Stimulated activated CD8-positive, alpha-beta memory T cell treated with anti-CD3 and anti-CD28 coated beads, Interleukin-7, amount 100 ng/mL, for 24 hours (primary cell): ENCODE measurements around the gene SPAG9.

Experiments
- DNase-seq: peaks from one replicate; pipeline ENCODE4 v3.0.0-alpha.2; 2020; ENCODE audit warnings: low read depth

The SPAG9 gene

DNA sequence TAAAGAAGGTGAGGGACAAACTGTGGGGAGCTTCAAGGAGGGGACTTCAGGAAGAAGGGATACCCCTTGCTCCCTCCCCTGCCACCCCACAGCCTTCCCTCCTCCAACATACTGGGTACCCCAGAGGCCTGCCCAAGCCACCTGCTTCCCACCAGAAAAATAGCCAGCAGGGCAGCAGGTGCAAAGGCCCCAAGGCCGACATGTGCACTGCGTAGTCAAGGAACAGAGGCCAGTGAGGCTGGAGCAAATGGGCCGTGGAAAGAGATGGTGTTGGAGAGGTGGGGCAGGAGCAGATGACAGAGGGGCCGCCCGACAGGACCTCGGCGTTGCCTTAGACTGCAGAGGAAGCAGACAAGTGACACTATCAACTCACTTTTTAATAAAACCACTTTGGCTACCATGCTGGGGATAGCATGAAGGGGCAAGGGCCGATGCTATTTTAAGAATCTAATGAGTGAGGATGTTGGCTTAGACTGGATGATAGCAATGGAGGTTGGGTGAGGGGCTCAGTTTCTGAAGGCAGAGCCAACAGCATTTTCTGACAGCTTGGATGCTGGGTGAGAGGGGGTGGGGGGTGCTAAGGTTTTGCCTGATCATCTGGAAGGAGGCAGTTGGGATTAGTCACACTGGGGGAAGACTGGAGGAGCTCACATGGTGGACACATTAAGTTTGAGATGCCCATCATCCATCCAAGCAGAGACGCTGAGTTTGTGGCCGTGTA is 181.7 kb downstream of the SPAG9 start:
- DNase-seq, result no peak

DNA sequence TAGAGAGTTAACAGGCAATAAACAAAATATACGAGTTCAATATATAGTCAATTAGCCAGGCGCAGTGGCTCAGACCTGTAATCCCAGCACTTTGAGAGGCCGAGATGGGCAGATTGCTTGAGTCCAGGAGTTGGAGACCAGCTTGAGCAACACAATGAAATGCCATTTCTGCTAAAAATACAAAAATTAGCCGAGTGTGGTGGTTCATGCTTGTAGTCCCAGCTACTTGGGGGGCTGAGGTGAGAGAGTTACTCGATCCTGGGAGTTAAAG is 184.7 kb downstream of the SPAG9 start:
- no peak for DNase-seq

DNA sequence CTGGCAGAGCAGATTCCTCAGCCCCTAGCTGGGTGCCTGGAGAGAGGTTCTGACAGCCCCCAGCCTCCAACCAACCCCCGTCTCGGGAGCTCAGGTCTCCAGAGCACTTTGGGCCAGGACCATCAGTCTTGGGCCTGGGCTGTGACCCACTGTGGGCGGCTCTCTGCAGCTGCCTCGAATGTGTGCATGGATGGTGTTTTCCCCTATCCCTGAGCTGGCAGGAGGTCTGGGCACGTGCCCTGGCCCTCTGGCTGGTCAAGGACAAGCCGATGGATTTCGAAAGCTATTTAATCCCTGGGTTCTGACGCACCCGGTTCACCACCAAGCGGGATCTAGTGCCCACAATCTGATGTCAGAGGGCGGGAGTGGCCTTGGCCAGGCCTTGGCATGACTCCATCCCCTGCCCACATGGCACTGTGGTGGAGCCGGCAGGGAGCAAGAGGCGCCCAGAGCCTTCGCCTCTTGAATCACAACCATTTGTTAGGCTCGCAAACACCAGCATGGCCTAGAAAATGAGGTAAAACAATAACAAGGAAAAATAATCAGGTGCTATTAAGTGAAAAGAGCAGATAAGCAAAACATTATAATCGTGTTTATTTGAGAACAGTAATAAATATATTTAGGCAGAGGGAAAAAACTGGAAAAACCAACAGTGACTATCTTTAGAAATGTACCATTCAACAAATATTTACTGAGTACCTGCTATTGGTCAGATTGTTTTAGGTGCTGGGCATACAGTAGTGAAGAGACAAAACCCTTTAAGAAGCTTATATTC is 185.3 kb downstream of the SPAG9 start:
- no peak for DNase-seq

DNA sequence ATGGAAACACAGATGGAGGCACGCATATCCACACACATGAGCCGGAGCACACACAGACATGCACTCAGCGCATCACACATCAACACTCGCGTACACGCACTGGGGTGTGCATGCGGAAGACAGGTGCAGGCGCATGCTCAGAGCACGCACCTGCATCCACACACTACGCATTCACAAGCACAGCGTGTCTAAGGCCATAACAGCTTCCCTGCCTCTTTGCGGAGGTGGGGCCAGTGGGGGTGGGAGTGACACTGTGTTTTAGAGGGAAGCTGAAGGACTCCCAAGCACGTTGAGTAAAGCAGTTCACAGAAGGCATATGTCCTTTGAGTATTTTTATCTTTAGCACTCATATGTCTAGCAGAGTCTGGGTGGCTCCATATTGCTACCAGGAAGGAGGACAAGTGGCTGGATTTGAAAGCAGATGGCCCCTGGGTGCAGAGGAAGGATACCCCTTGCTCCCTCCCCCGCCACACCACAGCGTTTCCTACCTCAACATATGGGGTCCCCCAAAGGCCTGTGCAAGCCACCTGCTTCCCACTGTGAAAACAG is 185.9 kb downstream of the SPAG9 start:
- no peak for DNase-seq

DNA sequence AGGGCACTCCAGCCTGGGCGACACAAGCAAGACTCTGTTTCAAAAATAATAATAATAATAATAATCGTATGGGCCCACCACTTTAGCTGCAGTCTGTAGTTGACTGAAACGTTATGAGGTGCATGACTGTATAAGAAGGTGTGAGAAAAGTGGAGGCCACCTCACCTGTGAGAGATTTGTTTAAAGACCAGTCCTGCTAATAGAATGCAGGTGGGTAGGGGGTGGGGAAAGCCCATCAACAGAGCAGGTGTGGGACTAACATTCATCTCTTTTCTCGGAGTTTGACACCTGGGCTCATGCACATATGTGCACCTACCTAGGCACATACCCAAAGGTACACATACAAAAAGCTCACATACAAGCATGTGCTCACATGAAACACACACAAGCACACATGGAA is 186.5 kb downstream of the SPAG9 start:
- DNase-seq, result no peak

DNA sequence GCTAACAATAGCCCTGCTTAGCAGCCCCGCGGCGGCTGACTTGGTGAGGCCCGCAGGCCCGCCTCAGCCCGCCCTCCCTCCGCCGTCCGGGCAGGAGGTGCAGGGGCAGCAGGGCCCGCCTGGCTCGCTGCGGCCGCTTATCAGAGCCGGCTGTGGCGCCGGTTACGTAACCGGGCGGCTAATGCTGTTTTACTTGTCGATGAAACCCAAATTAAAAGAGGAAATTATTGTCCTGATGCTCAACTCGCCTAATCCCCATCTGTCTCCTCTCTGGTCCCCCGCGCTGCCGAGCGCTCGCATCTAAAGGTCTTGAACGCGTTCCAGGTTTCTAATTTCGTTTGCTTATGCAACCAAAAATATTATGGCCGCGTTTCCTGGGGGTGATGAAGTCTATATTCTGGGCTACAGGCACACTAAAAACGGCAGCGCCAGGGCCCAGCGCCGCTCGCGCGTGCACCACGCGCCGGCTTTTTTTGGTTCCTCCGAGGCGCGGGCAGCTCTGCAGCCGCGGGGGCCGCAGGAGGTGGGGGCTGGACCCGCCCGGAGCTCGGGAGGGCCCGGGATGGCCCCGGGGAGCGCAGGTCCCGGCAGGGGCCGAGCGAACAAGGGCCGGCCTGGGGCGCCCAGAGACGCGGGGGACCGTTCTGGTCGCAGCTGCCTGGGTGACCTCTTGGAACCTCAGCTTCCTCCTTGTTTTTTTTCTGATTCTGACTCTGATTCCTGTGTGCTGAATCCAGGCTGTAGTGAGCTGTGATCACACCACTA is 189.3 kb downstream of the SPAG9 start:
- no peak for DNase-seq

DNA sequence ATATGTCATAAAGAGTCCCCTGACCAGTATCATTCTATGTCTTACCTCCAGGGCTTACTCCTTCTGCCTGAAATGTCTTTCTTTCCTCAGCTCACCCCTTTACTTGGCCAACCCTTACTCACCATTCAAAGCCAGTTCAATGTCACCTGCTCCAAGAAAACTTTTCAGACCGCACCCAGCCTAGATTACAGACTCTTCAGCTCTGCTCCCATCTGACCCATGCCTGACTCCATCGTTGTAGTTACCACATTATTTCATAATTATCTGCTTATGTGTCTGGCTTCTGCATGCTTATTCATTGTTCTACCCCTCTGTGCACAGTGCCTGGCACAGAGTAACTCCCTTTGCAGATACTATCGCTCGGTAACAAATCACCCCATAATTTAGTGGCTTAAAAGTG is 192.0 kb downstream of the SPAG9 start:
- no peak for DNase-seq

DNA sequence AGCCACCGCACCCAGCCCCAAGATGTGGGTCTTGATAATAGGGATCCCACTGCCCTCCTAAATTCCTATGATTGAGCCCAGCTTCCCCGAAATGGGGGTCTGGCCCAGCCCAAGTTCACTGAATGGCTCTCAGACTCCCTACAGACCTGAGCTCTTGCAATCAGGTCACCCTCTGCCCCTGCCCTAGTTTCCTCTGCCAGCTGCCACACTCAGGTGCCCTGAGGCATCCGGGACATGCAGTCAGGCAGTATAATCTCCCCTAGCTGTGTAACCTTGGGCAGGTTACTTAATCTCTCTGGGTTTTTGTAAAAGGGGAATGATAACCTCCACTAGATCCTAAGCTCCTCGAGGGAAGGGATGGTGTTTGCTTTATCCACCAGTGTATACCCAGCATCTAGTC is 193.4 kb downstream of the SPAG9 start:
- no peak for DNase-seq

DNA sequence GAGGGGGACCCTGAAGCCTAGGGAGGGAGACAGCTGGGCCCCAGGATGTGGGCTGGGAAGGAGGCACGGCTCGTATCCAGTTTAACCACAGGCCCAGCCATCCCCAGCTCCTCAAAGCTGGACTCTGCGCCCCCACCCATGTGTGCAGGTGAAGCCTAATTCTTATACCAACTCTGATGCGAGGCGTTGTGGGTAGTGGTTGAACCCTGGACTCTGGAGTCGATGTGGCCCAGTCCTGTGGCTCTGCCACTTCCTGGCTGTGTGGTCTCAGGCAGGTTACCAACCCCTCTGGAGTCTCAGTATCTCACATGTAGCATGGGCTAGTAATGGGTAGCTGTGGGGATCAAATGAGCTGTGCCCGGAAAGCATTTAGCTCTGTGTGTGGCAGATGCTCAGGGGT is 194.1 kb downstream of the SPAG9 start:
- DNase-seq, result no peak

DNA sequence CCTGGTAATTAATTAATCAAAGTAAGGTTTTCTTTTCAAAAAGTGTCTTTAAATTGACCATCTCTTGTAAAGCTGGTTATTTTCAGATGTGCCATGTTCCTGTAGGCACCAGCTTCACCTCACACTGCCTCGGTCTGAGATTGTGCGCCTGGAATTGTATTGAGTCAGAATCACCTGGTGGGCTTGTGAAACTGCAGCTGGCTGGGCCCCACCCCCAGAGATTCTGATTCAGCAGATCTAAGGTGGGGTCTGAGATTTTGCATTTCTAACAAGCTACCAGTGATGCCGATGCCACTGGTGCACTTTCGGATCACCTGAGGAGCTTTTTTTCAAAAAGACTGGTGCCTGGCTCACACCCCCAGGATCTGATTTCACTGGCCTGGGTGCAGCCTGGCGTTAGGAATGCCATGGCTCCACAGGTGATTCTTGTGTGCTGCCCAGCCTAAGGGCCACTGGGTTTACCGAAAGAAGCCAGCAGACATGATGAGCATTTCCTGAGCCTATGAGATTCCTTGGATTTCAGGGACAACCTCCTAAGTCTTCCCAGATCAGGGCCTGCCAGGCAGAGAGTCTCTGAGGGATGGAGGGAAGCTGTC is 195.3 kb downstream of the SPAG9 start:
- DNase-seq, result no peak

DNA sequence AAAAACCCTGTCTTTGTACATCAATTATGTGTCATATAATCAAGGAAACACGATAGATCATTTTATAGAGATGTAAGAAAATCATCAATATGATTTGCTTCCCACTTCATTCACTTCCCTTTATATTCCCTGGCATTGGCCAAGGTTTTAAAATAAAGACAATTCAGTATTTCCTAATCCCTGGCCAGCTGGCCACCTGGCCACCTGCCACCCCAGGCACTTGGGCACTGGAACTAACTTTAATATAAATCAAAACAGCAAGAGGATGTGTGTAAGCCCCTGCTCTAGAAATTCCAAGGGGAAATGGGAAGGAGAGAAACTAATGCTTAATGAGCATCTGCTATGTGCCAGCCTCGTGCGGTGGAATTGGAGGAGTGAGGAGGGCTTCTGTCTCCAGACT is 195.9 kb downstream of the SPAG9 start:
- DNase-seq, result no peak

DNA sequence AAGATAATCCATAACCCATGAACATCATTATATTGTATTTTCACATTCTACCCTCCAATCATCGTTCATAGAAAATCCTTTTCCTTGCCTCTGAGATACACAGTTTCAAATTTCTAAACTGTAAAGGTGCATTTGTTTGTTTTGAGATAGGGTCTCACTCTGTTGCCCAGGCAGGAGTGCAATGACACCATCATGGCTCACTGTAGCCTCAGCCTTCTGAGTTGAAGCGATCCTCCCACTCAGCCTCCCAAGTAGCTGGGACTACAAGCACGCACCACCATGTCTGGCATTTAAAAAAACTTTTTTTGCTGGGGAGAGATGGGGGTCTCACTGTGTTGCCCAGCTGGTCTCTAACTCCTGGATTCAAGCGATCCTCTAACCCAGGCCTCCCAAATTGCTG is 196.4 kb downstream of the SPAG9 start:
- DNase-seq, result no peak

DNA sequence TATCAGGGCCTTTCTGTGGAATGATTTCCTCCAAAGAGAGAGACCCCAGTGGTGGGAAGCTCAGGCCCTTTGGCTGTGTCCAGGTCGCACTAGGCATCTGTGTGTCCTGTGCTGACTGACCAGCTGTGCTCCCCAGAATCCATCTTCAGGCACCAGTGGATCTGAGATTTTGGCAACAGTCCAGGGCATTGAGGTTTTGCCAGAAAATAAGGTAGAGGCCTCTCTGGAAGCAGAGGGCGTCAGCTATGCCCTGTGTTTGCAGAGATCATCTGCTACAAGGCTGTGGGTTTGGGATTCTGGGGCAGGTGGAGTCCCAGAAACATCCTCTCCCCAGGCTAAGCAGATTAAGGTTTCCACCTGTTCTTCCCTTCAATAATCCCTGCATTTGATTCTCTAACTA is 197.1 kb downstream of the SPAG9 start:
- no peak for DNase-seq

DNA sequence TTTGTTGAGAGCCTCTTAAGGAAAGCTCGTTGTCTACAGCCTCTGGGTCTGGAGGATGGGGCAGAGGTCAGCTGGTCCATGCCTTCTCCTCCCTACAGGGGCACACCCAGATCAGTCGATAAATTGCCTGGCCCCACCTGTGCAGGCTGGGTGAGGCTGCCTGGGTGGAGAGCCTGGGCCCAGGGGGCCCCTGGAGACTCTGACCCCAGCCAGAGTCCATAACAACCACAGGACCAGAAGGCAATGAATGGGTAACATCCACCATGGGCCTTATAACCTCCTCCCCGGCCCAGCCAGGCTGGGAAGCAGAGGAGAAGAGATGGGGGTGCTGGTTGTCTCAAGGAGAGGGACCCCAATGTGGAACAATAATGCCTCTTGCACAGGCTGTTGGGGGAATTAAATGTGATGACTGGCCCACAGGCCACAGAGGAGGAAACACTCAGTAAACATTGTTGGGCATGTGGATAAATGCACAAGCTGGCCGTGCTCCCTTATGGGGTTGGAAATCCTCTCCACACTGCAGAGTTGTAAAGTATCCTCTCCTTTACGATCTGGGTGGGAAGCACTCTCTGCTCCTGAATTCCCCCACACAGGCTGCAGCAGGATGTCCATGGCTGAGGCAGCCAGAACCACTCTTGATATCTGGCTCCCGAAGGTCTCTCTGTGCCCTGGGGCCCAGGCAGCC is 197.8 kb downstream of the SPAG9 start:
- DNase-seq, result no peak

DNA sequence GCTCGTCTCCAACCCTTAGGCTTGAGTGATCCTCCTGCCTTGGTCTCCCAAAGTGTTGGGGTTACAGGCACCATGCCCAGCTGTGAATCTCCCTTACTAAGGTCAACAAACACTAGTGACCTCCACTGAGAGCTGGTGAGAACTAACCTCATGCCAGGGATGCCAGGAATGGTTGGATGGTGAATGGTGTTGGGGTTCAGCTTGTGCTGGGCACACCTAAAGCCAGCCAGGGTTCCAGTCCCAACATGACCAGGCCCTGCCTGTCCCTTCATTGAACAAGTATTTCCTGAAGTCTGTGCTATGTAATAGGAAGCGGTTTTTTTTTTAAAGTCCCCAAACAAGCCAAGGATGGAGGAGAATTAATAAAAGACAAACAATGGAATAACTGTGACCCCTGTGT is 198.6 kb downstream of the SPAG9 start:
- no peak for DNase-seq

DNA sequence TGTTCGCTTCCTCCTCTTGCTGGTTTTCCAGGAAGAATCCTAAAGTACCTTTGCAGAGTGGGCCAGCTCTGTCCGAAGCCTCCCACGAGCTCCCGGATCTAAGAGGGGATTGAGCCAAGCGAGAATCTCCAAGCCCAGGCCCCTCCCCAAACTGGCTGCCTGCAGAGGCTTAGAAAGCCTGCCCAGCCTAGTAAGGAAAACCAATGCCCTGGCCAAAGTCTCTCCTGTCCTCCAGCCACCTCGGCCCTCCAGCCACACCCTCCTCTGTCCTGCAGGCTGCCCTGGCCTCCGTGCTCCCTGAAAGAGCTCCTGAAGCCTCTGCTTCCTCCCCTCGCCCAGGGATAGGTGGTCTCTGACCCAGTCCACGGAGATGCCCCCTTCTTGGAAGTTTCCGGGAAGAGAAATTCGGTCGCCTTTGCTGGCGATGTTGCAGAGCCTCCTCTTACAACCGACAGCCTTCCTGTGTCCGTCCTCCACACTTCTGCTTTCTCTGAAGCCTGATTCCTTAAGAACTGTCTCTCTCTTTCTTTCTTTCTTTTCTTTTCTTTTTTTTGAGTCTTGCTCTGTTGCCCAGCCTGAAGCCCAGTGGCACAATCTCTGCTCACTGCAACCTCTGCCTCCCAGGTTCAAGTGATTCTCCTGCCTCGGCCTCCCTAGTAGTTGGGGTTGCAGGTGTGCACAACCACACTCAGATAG is 199.6 kb downstream of the SPAG9 start:
- DNase-seq, result no peak

DNA sequence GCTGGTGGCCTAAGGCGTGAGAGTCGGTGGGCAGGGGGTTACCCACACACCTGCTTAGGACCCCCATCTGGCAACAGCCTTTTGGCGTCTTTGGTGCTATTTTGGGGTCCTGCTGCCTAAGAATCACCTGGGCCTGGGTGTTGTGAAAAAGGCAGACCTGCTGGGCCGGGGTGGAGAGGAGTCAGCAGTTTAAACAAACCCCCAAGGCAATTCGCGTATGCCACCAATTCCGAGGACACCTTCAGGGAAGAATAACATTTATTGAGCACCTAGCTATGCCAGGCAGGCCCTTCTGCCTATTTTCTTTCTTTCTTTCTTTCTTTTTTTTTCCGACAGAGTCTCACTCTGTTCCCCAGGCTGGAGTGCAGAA is 200.6 kb downstream of the SPAG9 start:
- no peak for DNase-seq

DNA sequence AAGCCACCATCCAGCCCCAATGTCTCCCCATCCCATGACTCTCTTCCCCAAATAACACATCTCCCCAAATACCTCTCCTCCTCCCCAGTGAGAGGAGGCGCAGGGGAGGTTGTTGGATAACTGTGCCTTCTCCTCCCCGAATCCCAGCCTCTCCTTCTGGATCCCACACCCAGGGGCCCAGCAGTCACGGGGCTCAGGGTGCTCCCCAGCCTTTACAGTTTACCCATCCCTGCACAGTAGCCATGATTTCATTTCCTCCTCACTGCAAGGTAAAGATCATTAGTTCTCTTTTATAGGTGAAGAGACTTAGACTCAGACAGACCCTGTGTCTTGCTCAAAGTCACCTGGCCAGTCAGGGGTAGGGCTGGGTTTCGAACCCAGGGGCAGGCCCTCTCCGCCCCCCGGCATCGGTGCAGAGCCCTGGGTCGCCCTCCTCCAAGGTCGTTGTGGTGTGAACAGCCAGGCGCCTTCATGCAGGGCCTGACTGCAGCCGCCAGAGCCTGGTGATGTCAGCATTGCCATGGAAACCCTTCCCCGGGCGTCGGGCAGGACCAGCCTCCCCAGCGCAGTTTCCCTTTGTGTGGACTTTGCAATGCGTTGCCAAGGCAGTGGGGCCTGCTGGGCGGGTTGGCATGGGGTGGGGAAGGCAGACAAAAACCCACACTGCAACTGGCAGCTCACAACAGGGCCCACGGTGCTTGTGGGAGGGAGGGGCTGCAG is 201.2 kb downstream of the SPAG9 start:
- DNase-seq, result peak; percentile 55

DNA sequence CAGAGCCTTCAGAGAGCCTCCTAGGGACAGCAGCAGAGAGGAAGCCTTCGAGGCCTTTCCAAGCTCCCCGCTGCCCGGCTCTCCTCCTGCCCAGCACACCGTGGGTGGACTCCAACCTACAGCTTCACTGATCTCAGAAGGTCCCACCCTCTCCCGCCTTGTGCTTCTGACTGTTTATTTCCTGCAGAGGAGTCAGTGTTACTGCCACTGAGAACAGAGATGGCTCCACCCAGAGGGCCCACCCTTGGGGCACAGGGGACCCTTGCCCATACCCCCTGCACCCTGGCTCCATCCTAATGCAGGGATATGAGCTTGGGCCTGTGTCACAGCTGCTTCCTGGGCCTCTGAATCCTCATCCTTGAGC is 201.8 kb downstream of the SPAG9 start:
- no peak for DNase-seq

DNA sequence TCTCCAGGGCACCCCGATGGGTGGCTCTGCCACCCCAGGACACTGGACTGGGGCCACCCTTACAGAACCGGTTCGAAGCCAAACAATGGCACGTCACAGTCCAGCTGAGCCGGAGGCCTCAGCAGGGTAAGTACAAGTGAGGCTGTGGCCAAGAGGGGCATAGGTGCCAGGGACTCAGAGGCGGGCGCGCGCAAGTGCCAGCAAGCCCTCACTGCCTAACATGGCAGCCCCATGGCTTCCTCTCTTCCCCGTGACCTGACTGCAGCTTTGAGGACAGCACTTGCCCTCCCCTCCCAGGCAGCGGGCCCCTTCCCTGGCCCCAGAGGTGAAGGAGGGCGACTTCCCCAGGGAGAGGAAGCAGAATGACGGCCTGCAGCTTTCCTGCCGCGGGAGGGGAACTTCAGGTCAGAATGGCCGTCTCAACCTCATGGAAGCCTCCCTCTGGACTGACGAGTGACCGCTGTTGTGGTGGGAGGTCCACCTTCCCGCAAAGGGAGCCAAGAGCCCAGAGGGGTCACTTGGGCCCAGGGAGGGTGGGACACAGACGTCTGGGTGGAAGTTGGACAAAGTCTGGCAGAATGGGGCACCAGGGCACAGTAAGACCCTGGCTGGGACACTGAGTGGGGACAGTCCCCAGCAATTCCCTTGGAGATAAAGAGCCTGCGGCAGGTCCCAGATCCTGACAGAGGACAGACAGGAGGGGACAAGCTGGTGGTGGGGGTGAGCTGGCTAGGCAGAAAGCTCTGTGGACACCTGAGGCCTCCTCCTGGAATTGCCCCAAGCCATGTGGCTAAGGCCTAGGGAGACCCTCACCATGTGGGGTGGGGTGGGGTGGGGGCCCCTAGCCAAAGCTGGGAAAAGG is 202.4 kb downstream of the SPAG9 start:
- no peak for DNase-seq
